HG03565 (cell line): Measurements from ENCODE around the gene TTC24.

Source experiments
- ATAC-seq: cut with Tn5 transposase; IDR thresholded peaks from one replicate; pipeline ENCODE4 v1.9.1; 2021; ENCODE audit warnings: mild to moderate bottlenecking, moderate library complexity; ENCODE audit not compliant: unreplicated experiment

The TTC24 gene

DNA sequence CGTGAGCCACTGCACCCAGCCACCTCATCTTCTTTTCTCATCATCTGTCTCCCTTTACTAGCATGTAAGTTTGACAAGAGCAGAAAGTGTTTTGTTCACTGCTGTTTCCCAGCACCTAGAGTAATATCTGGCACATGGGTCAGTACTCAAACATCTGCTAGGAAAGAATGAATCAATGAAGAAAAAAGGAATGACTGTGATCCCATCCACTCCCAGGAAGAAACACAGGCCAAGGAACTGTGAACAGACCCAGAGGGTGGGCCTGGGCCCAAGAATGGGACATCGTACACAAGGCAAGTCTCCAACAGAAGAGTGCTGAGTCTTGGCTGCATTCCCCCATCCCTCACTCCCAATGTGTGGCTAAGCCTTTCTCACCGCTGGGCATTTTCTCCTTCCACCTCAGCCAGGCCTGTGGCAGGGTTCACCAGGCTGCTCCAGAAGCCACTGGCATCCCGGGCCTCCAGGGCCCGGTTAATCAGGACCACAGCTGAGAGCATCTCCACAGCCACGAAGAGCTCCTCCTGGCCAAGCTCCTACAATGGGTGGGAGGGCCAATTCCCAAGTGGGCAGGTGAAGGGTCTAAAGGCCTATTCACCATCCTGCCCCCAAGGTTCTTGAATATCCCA, 25.6 kb upstream of the TTC24 start:
- no peak for ATAC-seq

DNA sequence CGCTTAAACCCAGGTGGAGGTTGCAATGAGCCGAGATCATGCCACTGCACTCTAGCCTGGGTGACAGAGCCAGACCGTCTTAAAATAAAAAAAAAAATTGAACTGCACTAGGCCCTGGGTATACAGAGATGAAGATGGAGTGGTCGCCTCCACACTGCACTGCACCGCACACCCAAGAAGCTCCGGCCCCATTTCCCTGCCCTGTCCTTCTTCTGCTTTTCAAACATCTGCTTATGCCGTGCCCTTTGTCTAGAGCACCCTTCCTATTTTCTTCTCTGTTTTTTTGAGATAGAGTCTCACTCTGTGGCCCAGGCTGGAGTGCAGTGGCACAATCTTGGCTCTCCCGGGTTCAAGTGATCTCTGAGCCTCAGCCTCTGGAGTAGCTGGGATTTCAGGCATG, 24.6 kb upstream of the TTC24 start:
- no peak for ATAC-seq

DNA sequence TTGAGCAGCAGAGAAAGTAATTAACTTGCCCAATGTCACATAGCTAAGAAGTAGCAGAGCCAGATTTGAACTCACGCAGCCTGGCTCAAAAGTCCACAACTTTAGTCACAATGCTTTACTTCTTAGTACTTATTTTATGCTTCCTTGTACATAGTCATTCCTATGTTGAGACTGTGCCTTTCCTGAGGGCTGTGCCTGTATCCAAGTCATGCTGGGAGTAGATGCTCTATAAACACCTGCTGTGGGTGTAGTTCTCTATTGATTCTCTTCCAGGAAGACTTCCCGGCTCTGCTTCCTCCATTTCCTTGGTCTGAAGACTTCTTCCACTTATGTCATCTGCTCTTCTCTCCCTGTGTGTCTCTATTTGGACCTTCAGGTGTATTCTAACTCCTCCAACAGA, 23.8 kb upstream of the TTC24 start:
- ATAC-seq, result no peak

DNA sequence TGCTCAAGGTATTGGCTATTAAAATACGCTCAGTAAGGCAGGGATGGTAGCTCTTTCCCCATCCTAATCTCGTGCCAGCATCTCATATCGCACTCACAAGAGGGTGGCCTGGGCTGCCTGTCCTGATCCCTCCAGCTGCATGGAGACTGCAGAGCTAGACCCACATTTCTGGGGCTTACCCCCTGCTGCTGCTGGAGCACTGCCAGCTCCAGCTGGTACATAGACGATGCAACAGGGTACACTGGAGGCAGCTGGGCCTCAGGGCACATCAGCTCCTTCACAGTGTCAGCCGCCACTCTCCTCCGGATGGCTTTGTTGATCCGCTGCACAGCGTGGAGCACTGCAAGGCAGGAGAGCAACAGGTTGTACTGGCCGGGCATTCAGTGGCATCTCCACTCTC, 23.2 kb upstream of the TTC24 start:
- ATAC-seq, result no peak

DNA sequence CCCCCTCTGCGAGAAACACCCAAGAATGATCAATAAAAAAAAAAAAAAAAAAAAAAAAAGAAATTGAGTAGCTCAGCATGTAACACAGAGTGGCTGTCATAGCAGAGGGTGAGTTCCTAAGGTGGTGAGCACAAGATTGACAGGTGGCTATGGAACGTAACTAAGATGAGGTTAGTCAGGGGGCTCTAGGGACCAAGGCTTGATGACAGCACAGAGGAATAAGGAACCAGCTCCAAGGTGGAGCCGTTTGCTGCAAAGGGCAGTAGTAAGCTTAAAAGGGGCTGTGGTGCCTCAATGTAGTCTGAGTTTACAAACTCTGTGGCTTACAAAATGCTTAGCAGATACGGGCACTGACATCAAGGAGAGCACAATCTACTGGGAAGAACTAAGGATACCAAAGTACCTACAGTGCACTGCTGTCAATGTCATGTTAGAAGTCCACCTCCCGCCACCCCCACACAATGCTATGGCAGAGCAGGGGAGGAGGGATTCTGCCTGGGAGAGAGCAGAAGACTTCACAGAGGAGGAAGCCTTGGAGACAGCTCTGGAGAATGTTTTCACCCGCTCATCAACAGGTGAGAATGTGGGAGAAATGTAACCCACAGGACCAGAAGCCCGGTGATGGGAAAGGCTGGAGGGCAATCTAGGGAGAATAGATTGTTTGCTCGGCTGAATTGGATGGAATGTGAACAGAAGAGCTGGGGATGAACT, 20.3 kb upstream of the TTC24 start:
- no peak for ATAC-seq

DNA sequence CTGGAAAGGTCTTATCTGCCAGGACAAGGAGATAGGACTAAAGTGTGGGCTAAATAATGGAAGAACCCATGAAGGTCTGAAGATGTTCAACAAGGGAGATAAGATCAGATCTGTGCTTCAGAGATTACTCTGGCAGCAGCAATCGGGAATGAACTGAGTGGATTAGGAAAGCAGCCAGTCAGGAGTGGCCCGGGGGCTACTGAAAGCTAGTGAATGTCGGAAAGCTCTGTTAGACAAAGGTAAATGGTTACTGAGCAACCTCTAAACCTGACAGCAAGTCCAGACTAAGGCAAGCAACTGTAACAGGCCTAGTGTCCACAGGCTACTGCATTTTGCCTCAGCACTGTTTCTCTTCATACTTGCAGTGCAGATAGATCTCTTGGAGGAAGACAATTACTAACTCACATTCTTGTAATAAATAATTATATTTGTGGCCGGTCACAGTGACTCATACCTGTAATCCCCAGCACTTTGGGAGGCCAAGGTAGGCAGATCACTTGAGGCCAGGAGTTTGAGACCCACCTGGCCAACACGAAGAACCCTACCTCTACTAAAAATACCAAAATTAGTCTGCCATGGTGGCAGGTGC, 19.6 kb upstream of the TTC24 start:
- ATAC-seq, result no peak

DNA sequence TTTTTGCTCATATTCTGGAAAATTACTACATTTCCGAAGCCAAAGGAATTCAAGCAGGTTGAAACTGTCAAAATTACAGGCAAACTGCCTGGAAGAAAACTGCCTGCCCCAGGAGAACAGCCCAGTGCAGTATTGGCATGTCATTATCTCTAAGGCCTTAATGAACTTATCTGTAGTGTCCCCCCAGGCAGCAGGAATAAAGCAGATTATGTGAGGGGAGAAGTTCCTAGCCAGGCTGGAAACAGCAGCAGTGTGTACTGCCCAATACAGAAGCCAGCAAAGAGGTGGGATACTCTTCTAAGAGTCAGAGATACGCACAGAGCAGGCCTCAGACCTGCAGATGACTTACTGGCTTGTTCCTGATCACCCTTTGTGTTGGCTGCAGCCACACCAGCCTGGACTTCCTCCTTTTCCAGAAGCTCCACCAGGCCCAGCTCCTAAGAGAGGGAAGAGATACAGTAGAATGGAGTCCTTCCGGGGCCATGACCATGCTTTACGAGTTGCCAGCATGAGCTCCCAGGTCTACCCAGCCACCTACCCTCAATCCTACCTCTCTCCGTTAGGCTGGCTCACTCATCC, 18.8 kb upstream of the TTC24 start:
- ATAC-seq, result no peak

DNA sequence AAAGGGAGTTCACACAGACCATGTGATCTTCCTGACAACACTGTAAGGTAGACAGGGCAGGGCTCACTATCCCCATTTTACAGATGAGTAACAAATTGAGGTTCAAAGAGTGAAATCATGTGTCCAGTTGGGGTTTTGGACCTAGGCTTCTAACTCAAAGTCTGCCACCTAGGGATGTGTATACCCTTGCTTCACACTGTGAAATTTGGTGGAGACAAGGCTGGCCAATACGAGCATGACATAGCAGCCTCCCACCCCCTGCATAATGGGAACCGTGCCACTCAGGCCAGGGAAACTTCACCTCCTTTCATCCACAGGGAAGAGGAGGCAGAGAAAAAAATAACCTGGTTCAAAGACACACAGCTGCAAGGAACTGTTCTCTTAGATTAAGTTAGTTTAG, 14.0 kb upstream of the TTC24 start:
- ATAC-seq, result no peak

DNA sequence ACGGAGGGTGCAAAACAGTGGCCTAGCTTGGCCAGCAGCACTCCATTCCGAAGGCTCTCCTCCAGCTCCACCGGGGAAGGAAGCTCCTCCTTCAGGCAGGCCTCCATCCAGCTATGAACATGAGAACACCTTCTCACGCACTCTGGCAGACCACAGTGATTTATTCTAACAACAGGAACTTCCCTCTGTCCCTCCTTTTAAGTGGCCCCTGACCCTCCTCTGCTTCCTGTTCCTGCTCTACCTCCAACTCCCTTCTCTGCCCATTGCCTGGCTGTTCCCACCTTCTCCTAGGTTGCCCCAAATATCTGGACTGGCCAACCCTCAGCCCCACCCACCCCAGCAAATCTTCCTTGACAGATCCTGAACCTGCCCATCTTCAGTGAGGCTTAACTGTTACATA, 13.1 kb upstream of the TTC24 start:
- no peak for ATAC-seq

DNA sequence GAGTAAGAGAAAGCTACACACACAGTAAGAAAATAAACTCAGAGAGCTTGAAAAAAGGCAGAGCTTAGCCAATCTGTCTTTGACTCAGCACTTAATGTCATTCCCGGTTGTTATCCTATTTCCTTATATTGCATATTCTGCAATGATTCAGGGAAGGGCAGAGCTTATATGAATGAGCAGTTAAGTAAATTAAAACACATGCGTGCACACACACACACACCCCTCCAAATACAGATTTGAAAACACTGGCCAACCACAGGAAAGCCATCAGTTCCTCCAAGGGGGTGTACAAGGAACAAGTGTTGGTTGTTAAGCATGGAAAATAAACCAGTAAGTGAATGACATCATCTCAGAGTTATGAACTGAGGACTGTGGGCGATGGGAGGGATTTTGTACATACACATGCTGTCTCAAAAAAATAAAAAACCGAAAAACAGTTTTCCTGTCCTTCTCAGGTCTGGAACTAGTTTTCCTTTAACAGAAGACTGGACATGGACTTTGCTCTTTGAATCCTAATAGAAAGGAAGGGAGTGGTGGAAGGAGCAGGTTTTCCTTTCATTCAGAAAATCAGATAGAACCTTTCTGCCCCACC, 8.2 kb upstream of the TTC24 start:
- no peak for ATAC-seq

DNA sequence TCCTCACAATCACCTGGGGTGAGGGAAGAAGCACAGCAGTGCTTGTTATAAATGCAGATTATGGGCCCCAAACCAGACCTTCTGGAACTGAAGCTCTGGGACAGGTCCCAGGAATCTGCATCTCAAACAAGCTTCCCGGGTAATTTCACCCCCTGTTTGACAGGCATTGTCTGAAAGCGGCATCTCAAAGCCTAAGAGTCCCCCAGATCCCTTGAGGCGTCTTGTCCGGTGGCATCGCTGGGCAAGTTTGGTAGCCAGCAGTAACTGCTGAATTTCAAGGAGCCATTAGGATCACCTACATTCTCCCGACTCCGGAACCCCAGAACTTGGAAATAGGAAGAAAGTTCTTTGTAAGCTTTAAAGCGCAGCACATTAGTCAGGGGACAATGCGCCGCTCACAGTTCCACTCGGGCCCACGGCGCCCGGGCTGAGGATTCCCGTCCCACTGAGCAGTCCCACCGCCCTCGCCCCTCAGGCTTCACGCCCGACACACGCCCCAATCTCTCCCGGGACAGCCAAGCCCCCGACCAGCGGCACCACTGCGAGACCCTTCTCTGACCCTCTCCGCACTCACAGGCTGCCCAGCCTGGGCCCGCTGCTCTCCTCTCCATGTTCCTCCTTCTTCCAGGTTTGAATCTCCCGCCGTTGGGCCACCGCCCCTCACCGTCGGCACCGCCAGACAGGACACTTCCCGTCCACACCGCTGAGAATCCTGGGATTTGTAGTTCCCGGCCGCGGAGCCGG, 7.4 kb upstream of the TTC24 start, which contains the start of gene IQGAP3:
TSS of gene IQGAP3 (minus strand) at position 647 of the 744 bp plus-strand sequence. CDS start at position 611, 36 bp downstream.
- no peak for ATAC-seq

DNA sequence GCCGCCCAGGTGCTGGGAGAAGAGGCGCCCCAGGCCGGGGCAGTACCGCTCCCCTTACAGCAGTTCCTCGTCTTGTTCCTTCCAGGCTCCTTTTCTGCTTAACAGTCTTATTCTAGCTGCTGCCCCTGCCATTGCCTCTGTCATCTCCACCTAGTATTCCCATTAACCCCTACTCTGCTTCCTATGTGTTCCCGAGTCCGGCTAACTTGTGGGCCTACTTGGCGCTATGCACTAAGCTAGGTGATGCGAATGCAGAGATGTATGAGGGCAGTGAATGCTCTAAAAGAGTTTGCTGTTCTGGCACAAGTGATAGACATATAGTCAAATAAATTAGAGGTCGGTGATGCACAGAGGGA, 6.9 kb upstream of the TTC24 start:
- no peak for ATAC-seq

DNA sequence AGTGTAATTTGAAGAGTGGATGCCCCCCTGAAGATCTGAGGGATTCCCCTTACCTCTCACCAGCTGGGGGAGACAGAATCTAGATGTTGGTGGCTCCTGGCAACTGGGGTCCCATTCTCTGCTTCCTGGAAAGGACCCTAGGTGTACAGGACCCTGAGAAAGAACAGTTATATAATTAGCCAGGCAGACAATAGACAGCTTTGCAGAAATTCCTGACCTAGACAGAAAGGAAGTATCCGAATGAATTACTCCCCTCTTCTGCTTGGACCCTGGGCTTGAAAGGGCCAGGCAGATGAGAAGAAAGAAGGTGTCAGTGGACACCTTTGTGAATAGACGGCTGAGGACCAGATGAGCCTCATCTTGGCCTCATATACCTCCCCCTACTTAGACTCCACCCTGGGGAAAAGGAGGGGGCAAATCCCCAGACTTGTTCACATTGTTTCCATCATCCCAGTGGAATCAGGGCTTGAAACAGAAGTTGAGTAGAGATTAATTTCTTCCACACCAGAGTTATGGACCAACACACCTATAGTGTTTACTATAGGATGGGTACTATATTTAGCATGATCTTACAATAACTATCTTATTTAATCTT, 5.4 kb upstream of the TTC24 start:
- ATAC-seq, result no peak

DNA sequence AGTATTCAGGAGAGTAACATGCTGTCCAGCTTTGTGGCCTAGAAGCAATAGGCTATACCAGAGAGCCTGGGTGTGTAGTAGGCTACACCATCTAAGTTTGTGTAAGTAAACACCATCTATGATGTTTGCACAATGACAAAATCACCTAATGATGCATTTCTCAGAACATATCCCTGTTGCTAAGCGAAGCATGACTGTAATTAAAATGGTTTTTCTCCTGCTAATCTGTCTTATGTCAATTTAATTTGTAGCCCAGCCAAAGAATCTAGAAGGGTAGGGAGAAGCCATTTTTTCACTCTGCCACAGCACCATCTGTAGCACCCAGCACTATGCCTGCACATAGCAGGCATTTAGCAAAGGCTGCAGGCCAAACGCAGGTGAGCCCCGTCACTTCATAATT, 2.0 kb upstream of the TTC24 start:
- no peak for ATAC-seq

DNA sequence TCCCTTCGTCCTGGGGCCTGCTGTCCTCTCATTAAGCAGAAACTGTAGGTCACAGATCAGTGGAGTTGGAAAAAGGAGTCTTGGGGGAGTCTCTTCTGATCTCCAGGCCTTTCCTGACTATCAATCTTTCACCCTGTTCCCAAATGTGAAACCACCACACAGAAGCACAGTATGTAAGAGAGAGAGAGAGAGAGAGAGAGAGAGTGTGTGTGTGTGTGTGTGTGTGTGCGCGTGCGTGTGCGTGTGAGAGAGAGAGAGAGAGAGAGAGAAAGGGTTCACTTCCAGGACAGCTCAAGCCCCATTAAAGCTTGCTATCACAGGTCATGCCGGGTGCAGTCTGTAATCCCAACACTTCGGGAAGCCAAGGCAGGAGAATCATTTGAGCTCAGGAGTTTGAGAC, 1.5 kb upstream of the TTC24 start:
- no peak for ATAC-seq

DNA sequence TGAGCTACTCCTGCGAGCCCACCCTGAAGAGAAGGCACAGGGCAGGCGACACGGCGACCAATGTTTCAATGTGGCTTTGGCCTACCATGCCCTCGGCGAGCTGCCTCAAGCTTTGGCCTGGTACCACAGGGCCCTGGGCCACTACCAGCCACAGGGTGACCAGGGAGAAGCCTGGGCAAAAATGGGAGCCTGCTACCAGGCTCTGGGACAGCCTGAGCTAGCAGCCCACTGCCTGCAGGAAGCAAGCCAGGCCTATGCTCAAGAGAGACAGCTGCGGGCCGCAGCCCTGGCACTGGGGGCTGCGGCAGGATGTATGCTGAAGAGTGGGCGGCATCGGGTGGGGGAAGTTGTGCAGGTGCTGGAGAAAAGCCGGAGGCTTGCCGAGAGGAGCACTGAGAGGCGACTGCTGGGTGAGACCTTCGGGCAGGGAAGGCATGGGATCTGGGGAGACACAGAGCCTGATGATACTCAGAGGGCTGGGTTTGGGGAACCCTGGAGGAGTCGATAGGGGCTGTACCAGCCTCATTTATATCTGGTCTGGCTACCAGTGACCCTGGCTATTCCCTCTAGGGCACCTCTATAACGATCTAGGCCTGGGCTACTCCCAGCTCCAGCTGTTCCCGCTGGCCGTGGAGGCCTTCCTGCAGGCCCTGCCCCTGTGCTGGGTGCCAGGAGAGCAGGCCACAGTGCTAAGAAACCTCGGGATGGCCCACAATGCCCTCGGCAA, 2.3 kb downstream of the TTC24 start:
- no peak for ATAC-seq

DNA sequence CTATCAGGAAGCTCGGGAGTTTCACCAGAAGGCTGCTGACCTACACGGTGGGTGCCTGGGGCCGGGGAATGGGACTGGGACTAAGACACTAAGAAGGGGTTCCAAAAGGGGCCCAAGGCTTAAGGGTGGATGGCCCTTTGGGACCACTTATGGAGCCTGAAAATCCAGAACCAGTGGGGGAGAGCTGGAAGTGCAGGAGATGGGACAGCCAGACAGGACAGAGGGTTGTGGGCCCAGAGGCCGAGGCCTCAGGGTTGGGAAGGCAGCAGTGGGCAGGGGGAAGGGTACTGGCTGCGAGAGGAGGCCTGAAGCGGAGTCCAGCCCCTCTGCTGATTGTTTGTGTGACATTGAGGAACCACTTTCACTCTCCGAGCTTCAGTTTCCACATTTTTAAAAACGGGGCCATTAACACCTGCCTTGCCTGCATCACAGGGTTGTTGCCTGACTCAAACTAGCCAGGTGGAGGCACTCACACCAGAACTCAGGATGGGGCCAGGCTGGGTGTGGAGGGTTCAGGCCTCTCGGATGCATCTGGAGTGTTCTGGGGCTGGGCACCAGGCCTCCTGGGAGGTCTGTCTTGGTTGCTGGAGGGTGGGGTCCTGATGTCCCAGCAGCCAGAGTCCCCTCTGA, 3.0 kb downstream of the TTC24 start:
- no peak for ATAC-seq

DNA sequence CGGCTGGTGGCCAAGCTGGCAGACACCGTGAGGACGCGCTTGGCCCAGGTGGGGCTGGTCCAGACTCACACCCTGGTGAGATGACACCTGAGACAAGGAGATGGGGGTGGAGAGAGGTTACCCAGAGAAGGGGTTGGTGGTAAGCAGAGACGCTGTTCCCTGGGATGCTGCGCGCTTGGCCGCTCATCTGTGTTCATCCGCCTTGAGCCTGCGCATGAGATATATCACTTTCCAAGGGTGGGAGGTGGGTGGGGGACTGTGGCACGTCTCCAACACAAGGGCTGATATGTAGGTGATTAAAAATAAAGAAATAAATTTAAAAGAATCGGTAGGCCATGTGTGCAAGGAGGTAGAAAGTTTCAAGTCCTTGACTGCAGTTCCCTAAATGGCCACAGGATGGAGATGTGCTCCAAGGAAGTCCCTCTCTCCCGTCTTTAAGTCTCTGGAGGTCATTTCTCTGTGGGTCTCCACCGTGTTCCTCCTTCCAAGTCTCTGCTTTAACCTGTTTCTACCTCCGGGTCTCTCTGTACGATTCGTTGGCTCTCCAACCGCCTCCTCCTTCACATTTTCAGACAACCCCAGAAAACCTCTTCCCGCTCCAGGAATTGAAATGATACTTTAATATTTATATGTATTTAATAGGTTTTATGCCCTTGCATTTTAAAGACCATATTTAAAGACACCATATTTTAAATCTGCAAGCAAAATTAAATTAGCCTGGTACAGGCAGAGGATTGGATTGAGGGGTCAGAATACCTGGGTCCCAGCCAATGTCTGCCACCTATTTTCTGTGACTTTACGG, 4.5 kb downstream of the TTC24 start:
- ATAC-seq, result no peak

DNA sequence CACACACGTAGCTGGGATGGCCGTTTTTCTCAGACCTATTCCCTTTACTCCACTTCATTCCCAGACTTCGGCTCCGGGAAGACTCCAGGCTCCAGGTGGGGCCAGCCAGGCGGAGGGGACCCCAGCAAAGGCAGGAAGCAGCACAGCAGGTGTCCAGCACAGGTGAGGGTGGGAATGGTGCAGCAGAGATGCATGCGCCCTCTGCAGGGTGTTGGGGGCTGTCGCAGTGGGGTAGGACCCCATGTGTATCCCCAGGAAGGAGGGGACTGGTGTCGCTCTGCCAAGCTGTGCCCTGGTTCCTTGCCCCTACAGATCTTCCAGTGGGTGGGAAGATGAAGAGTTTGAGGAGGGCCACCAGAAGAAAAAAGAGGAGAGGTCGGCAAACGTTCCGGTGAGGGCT, 5.3 kb downstream of the TTC24 start:
- no peak for ATAC-seq
